Activated T-cell treated with anti-CD3 and anti-CD28 coated beads for 24 hours (primary cell): ENCODE data around the gene SIKE1.
"Not testable (repeated sequence)": the region's sequence is repeated elsewhere in the genome, so short reads cannot be mapped to it uniquely, and the experiment has no call there.

ENCODE experiments used
- DNase-seq: peaks from one replicate; pipeline ENCODE4 v3.0.0-alpha.2; 2020; ENCODE audit warnings: low read depth

SIKE1 gene

GRCh38 chr1:114780344-114781226 lies at the start of gene SIKE1:
Gene SIKE1, minus strand, starts transcription at chr1:114780685. Its CDS starts 78 bp downstream, at chr1:114780607.
- peak; percentile 91 for DNase-seq

GRCh38 chr1:114830075-114830474 lies 49.6 kb upstream of the SIKE1 start:
- DNase-seq: not testable (repeated sequence)

DNA sequence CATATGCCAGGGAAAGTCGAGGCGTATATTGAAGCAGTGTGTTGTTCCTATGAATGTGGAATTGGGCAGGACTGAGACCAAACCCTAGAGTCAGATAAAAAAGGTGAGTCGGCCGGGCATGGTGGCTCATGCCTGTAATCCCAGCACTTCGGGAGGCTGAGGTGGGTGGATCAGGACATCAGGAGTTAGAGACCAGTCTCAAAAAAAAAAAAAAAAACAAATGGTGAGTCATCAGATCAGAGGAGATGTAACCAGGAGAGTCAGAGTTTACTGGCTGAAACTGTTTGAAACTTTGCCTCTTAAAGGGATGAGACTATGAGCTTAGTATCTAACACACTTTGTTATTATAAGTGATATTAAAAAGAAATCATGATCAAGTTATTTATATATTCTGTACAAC lies 47.8 kb upstream of the SIKE1 start:
- DNase-seq: no peak

DNA sequence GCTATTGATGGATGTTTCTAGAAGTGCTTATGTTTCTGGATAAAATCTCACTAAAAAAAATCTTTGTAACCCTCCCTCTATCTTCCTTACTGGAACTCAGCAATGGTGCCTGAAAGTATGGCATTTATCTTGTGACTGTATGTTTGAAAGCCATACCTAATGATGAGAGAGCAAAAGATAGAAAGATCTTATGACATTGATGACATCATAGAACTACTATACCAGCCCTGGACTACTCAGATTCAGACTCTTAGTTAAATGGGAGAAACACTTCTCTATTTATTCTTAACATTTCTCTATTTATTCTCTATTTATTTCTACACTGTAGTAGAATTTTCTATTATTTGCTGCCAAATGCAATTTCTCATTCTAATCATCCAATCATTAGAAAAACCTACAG lies 41.5 kb upstream of the SIKE1 start:
- DNase-seq: no peak

- no peak for DNase-seq
Measured at GRCh38 chr1:114820392-114820791, 39.9 kb upstream of the SIKE1 start.

DNA sequence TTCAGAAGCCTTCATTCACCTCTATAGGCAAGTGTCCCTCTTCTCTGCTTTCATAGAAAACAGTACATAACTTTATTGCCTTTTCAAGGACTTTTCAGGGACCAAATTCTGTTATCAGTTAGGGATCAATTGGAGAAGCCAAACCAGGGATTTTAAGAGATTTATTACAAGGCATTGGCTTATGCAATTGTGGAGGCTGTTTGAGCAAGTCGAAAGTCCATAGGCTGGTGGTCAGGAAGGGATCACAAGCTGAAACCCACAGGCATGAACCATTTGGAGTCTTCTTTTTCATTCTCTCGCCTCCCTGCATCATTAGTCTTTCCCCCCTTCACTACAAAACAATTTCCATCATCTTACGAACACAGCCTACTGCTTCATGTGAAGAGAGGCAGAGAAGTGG lies 39.4 kb upstream of the SIKE1 start:
- DNase-seq: no peak

- DNase-seq: not testable (repeated sequence)
Measured at GRCh38 chr1:114804449-114804848, 24.0 kb upstream of the SIKE1 start.

DNA sequence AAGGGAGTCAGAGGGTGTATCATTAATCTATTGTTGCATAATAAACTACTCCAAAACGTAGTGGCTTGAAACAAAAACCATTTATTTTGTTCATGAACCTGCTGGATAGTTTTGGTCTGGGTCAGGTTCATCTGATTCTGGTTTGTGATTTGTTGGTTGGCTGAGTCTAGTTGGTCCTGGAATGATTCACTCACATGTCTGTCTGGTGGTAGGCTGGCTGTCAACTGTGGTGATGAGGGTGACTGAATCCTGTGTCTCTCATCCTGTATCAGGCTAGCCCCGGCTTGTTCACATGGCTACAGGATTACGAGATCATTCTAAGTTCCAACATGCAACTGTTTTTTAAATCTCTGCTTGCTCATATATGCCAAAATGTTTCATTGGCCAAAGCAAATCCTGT lies 22.5 kb upstream of the SIKE1 start:
- no peak for DNase-seq

DNA sequence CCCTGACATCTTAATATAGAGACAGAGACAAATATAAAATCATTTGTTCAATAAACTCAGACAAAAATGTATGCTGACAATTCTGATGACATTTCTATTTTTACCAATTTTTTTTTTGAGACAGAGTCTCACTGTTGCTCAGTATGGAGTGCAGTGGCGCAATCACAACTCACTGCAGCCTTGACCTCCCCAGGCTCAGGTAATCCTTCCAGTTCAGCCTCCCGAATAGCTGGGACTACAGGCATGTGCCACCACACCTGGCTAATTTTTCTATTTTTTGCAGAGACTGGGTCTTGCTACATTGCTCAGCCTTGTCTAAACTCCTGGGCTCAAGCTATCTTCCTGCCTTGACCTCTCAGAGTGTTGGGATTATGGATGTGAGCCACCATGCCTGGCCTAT lies 13.6 kb upstream of the SIKE1 start:
- DNase-seq: no peak

- not testable (repeated sequence) for DNase-seq
Measured at GRCh38 chr1:114790581-114790980, 10.1 kb upstream of the SIKE1 start.

GRCh38 chr1:114786440-114786839 lies 6.0 kb upstream of the SIKE1 start:
- not testable (repeated sequence) for DNase-seq

DNA sequence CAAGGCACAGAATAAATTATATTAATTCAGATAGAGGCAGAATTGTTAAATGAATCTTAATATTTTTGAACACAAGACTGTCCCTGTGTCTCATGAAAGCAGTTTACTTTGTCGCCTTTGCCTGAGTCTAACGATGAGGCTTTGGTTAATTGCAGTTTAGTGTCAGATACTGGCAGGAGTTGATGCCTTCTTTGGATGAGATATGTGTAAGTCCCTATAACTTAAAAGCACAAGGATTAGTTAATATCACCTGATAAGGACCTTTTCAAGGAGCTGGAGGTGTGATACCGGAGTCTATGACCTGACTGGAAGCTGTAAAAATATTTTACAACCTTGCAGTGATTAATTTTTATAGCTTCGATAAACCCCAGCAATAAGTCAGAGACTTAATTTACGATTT lies 2.0 kb upstream of the SIKE1 start:
- DNase-seq: no peak

GRCh38 chr1:114779722-114780121 lies 763 bp downstream of the SIKE1 start:
- DNase-seq: no peak

GRCh38 chr1:114776726-114777125 lies 3.8 kb downstream of the SIKE1 start:
- DNase-seq: not testable (repeated sequence)

GRCh38 chr1:114771992-114772391 lies 8.5 kb downstream of the SIKE1 start:
- DNase-seq: no peak

DNA sequence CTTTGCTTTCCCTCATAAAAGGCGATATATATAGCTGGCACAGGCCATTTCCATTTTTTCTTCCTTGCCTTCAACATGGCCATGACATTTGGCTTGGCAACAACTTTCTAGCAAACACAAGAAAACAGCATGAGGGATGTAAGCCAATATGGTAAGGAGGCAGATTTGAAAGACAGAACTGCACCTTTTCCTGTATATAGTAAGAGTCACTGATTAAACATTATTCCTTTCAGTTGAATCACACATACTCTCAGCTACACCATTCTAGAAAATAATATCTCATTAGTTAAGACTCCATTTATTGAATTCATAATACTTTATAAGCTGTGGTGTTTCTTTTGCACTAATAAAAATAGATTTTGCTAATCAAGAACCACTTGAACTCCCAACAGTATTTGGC lies 9.5 kb downstream of the SIKE1 start:
- DNase-seq: no peak

GRCh38 chr1:114764689-114765088 lies 15.8 kb downstream of the SIKE1 start:
- DNase-seq: no peak

DNA sequence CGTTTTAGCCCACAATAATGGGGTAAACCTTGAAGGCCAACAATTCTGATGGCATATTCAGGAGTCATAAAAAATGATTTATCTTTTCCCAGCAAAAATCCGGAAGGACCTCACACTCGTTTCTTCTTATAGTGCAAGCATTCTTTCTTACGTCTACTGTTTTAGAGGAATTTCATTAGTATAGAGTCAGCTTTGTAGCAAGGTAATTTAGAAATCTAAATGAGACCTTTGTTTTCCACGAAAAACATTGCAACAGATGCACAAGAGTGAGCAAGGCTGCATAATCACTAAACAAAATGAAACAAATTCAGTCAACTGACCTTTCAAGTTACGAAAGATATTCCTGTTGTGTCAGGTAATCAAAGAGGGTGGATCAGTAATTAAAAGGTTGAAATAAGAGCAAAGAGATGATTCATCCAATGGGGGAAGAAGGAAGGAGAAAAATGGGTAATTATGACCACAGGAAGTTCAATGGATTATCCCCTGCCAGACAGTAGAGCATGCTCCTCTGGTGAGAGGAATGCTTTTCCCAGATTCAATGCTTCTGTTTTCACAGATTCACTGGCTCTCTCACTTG lies 22.1 kb downstream of the SIKE1 start:
- no peak for DNase-seq

DNA sequence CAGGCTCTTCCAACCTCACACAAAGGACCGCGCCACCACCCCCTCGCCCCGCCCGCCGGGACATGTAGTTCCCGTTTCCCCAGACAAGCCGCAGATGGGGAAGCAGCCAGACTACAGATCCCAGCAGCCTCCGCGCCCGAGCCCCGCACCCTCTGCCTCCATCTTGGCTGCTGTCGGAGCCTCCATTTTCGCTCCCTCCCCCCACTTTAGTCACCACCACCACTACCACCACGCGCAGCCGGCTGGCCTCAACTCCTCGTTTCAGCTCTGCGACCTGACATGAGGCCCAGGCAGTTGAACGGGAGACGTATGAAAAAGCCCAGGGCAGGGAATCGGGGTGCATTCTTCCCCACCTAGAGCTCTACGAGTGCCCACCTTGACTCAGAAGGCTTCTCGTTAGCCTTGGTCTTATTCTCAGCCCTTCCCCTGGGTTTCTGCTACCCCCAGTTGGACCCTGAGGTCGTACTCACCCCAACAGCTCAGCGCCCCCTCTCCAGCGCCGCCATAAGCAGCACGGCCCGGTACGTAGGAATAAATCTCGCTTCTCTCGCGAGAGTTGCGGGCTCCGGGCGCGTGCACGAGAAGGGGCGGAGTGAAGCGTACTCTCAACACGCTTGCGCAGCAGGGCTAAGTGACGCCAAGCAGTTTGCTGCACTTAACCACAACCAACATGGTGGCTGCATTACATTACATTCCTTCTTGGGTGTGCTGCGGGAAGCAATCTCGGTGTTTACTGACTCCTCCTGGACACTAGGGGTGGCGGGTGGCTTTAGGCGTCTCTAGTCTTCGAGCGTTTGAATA lies 22.8 kb downstream of the SIKE1 start, which contains the start of gene CSDE1:
Gene CSDE1 (minus strand): TSS at position 530 of the 801 bp plus-strand sequence. CDS start 18,094 bp downstream, outside the sequence.
- peak; percentile 96 for DNase-seq

GRCh38 chr1:114756949-114757454 lies 23.5 kb downstream of the SIKE1 start:
- DNase-seq: no peak

GRCh38 chr1:114756009-114756892 lies 24.2 kb downstream of the SIKE1 start:
- no peak for DNase-seq
